Measurements from ENCODE around the gene METRNL.
"Not testable (repeated sequence)": the region's sequence is repeated elsewhere in the genome, so short reads cannot be mapped to it uniquely, and the experiment has no call there.

METRNL gene, protein sequence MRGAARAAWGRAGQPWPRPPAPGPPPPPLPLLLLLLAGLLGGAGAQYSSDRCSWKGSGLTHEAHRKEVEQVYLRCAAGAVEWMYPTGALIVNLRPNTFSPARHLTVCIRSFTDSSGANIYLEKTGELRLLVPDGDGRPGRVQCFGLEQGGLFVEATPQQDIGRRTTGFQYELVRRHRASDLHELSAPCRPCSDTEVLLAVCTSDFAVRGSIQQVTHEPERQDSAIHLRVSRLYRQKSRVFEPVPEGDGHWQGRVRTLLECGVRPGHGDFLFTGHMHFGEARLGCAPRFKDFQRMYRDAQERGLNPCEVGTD

GRCh38 chr17:83079352-83079747 lies at the start of gene METRNL:
Gene METRNL (plus strand): TSS chr17:83079609. CDS start chr17:83079816, 207 bp downstream.
- no peak for DNase-seq

DNA sequence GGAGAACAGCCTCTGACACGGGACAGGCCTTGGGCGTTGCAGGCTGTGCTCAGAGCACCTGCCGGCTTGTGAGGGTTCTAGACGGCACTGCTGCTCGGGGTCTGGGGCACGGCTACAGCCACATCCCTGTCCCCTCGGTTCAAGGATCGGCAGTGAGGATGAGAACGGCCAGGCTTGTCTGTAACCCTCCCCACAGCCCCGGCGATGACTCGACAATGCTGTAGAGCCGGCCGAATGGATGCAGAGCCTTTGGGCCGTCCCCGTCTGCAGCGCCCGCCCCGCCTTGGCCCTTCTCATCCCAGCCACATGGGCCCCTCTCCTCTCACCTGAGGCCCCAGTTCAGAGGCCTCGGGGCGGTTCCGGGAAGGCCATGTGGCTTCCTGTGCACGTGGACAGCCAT lies 49.0 kb upstream of the METRNL start:
- DNase-seq, result no peak

- DNase-seq, result no peak
Measured at GRCh38 chr17:83031321-83031945, 48.0 kb upstream of the METRNL start.

GRCh38 chr17:83031946-83032451 lies 47.4 kb upstream of the METRNL start:
- DNase-seq, result not testable (repeated sequence)

DNA sequence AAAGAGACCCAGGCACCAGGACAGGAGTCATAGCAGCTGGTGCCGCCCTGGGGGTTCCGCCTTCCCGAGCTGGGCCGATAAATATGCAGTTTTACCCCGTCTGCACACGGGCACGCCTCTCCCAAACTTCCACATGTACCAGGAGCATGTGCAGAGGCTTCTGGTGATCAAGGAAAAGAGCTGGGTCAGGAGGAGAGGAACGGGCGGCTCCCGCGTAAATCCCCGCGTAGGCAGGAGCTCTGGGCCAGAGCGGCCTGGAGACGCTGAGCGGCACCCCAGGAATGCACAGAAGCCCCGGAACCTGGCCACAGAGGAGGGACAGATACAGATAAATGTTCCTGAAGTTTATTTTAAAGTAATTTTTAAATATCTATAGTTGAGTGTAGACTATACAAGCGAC lies 46.6 kb upstream of the METRNL start:
- no peak for DNase-seq

- DNase-seq, result no peak
Measured at GRCh38 chr17:83034525-83034924, 44.9 kb upstream of the METRNL start.

- no peak for DNase-seq
Measured at GRCh38 chr17:83035722-83036121, 43.7 kb upstream of the METRNL start.

GRCh38 chr17:83036193-83036592 lies 43.2 kb upstream of the METRNL start:
- DNase-seq, result no peak

GRCh38 chr17:83036666-83037065 lies 42.7 kb upstream of the METRNL start:
- DNase-seq, result no peak

- DNase-seq, result no peak
Measured at GRCh38 chr17:83037084-83037873, 42.1 kb upstream of the METRNL start.

GRCh38 chr17:83037874-83038165 lies 41.6 kb upstream of the METRNL start:
- no peak for DNase-seq

GRCh38 chr17:83038983-83039382 lies 40.4 kb upstream of the METRNL start:
- not testable (repeated sequence) for DNase-seq

GRCh38 chr17:83041305-83041704 lies 38.1 kb upstream of the METRNL start:
- DNase-seq, result no peak

DNA sequence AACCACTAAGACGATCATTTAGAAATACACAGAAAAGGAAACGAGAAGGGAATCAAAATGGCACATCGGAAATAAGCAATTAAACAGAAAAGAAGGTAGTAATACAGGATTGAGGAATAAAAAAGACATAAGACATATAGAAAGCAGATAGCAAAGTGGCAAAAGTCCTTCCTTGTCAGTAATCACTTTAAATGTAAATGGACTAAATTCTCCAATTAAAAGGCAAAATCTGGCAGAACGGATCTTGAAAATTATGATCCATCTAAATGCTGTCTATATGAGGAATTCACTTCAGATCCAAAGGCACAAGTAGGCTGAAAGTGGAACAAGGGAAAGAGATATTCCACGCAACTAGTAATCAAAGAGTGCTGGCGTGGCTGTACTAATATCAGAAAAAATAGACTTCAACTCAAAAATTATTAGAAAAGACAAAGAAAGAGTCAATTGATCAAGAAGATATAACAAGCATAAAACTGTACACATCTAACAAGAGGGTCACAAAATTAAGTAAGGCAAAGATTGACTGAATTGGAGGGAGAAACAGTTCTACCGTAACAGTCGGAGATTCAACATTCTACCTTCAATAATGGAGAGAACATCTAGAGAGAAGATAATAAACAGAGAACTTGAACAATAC lies 36.8 kb upstream of the METRNL start:
- DNase-seq, result no peak

DNA sequence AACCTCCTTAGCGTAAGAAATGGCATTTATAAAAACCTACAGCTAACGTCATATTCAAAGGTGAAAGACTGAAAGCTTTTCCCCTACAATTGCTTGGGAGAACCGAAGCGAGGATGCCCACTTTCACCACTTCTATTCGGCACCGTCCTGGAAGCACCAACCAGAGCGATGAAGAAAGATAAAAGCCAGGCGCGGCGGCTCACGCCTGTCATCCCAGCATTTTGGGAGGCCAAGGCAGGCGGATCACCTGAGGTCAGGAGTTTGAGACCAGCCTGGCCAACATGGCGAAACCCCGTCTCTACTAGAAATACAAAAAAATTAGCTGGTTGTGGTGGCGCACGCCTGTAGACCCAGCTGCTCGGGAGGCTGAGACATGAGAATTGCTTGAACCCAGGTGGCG lies 34.9 kb upstream of the METRNL start:
- not testable (repeated sequence) for DNase-seq

DNA sequence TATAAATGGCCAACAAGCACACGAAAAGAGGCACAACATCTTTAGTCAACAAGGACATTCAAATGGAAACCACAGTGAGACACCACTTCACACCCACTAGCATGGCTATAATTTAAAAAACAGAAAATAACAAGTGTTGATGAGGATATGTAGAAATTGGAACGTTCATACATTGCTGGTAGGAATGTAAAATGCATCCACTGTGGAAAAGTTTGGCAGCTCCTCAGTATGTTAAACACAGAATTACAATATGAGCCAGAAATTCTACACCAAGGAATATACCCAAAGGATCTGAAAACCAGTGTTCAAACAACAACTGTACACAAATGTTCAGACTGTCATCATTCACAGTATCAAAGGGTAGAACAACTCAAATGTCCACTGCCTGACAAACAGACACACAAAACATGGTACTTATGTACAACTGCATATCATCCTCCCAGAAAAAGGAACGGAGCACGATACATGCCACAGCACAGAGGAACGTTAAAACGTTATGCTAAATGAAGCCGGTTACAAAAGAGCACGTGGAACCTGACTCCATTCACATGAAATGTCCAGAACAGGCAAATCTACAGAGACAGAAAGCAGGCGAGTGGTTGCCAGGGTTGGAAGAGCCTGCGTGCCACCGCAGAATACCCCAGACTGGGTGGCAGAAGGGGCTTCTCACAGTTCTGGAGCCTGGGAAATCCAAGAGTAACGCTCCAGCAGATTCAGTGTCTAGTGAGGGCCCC lies 32.8 kb upstream of the METRNL start:
- DNase-seq, result no peak

DNA sequence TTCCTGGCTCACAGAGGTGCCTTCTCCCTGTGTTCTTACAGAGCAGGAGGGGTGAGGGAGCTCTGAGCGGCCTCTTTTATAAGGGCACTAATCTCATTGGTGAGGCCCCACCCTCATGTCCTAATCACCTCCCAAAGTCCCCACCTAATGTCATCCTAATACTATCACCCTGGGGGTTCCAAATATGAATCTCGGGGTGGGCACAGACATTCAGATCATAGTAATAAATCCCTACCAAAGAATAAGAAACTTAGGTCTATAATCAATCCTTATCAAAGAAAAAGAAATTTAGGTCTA lies 32.3 kb upstream of the METRNL start:
- DNase-seq, result no peak

DNA sequence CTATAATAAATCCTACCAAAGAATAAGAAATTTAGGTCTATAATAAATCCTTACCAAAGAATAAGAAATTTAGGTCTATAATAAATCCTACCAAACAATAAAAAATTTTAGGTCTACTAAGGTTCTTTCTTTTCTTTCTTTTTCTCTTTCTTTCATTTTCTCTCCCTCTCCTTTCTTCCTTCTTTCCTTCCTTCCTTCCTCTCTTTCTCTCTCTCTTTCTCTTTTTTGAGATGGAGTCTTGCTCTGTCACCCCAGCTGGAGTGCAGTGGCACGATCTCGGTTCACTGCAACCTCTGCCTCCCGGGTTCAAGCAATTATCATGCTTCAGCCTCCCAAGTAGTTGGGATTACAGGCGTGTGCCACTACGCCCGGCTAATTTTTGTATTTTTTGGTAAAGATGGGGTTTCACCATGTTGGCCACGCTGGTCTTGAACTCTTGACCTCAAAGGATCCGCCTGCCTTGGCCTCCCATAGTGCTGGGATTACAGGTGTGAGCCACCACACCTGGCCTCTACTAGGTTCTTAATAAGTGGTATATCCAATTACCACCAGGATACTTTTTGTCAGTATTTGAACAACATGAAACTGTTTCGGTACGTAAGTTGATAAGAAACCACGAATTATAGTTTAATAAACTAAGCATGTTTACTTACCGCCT lies 31.5 kb upstream of the METRNL start:
- DNase-seq, result not testable (repeated sequence)

DNA sequence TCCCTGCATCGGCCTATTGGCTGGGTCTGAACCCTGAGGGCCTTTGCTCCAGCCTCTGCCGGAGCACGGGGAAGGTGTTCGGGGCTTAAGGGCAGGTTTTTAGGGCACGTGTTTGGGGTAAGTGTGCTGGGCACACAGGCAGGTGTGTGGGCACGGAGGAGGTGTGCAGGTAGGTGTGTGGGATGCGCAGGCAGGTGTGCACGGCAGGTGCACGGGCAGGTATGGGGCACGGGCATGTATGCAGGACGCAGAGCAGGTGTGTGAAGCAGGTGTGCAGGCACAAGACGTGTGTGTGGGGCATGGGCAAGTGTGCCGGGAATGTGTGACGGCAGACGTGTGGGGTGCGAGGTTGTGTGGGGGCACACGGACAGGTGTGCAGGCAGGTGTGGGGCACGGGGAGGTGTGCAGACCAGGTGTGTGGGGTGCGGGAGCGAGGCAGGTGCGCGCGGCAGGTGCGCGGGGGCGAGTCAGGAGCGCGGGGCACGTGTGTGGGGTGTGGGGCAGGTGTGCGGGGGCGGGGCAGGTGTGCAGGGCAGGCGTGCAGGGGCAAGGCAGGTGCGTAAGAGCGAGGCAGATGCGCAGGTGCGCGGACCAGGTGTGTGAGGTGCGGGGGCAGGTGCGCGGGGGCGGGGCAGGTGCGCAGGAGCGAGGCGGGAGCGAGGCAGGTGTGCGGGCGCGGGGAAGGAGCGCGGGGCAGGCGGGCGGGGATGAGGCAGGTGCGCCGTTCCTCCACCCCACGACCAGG lies 28.6 kb upstream of the METRNL start:
- DNase-seq, result peak; percentile 74

- DNase-seq, result peak; percentile 93
Measured at GRCh38 chr17:83051396-83052240, 27.8 kb upstream of the METRNL start.

- no peak for DNase-seq
Measured at GRCh38 chr17:83052241-83052564, 27.2 kb upstream of the METRNL start.
